Lower leg skin (tissue), 4 donors: ENCODE results near the gene DPH1. TPM values are rescaled to one million over a fixed set of nuclear protein-coding genes. Genes with fewer than 3 reads are reported as not detected.

Source experiments
- DNase-seq, 2 donors: peaks; one replicate each; pipeline ENCODE4 v3.0.0-alpha.2; 2019; ENCODE audit warnings: low spot score in 2 of 2
- H3K4me3 ChIP-seq: fragments of 200-600 bp; sonication (generic); 2 replicates; pipeline ENCODE4 v1.5.1; 2017; ENCODE audit warnings: mild to moderate bottlenecking, low read depth; ENCODE audit not compliant: poor library complexity, severe bottlenecking
- CTCF ChIP-seq, 3 donors: fragments of 450-650 bp; IDR thresholded peaks; one replicate each; pipeline ENCODE4 v1.5.1; 2016; ENCODE audit warnings: antibody characterized with exemption in 3 of 3, mild to moderate bottlenecking in 3 of 3, moderate library complexity in 2 of 3
- POLR2A ChIP-seq, 2 donors: fragments of 450-650 bp; IDR thresholded peaks; one replicate each; pipeline ENCODE4 v1.6.1; 2016 to 2017; ENCODE audit warnings: antibody characterized with exemption in 2 of 2, mild to moderate bottlenecking in 1 of 2, moderate library complexity in 1 of 2
- WGBS, 2 donors: methylation state at CpG; one replicate each; pipeline ENCODE4 v1.1.5; 2018; 5-methylcytosine and 5-hydroxymethylcytosine counted together
- intact Hi-C: fragments of 100-400 bp; cut with DNase I; formaldehyde crosslinking; loops from one replicate; pipeline ENCODE4 v1.15.0; 2023; ENCODE audit warnings: low total_unique reads
- total RNA-seq, 4 donors: library from RNA; depleted of rRNA; stranded (reverse); fragments of >200 nt; gene quantifications; one replicate each; pipeline ENCODE4 v1.1.0, GENCODE V29; 2016

The DPH1 gene
- total RNA-seq, 4 donors from 2014 or later, result 50.4 to 80.0 (median 61.2) TPM

GRCh38 chr17:2071024-2071385, 41.1 kb downstream of the DPH1 start:
- DNase-seq, result no peak
- TF ChIP-seq POLR2A (IDR thresholded peaks at IDR 0.05) (no peak), CTCF (IDR thresholded peaks at IDR 0.05) (no peak)
- H3K4me3 ChIP-seq, result no peak overlapping the region
- WGBS, 2 donors, result 88 to 90% methylated on average over 6 of the region's 6 CpGs
- intact Hi-C loops, result no loop called here

- TF ChIP-seq POLR2A (IDR thresholded peaks at IDR 0.05), result no peak
- no peak for TF ChIP-seq CTCF (IDR thresholded peaks at IDR 0.05)
- intact Hi-C loops, result no loop called here
- 76 to 82% methylated on average over 31 of the region's 31 CpGs for WGBS, 2 donors
- no peak overlapping the region for H3K4me3 ChIP-seq
- peak in 1 of 2 donors; percentile 87 for DNase-seq
Measured at GRCh38 chr17:2071455-2072281, 41.7 kb downstream of the DPH1 start.

- DNase-seq, result no peak
- H3K4me3 ChIP-seq, result no peak overlapping the region
- TF ChIP-seq POLR2A (IDR thresholded peaks at IDR 0.05), result no peak
- no peak for TF ChIP-seq CTCF (IDR thresholded peaks at IDR 0.05)
- intact Hi-C loops, result no loop called here
- 77 to 79% methylated on average over 2 to 10 of the region's 10 CpGs for WGBS, 2 donors
Measured at GRCh38 chr17:2074919-2075318, 45.0 kb downstream of the DPH1 start.

GRCh38 chr17:2075336-2076086, 45.6 kb downstream of the DPH1 start:
- TF ChIP-seq CTCF (IDR thresholded peaks at IDR 0.05) (no peak), POLR2A (IDR thresholded peaks at IDR 0.05) (no peak)
- intact Hi-C loops, result no loop called here
- peak in 1 of 2 donors; percentile 88 for DNase-seq
- 31 to 40% methylated on average over 13 of the region's 13 CpGs for WGBS, 2 donors
- no peak overlapping the region for H3K4me3 ChIP-seq

- TF ChIP-seq CTCF (IDR thresholded peaks at IDR 0.05), result no peak
- no peak for TF ChIP-seq POLR2A (IDR thresholded peaks at IDR 0.05)
- DNase-seq, result no peak
- intact Hi-C loops, result no loop called here
- H3K4me3 ChIP-seq, result no peak overlapping the region
- 57 to 64% methylated on average over 17 of the region's 17 CpGs for WGBS, 2 donors
Measured at GRCh38 chr17:2076087-2076984, 46.4 kb downstream of the DPH1 start.
